Kidney (tissue), 14 donors: Measurements from ENCODE around the gene KLC1. TPM values are rescaled to one million over a fixed set of nuclear protein-coding genes. Genes with fewer than 3 reads are reported as not detected.
A peak's percentile ranks its signal among the peaks of the same experiment; 100 is the strongest.

Source experiments
- DNase-seq, 5 donors: peaks; one replicate each; pipeline ENCODE4 v3.0.0-alpha.2; 2013 to 2020
- FAIRE-seq: peaks from 2 replicates; lab custom pipeline; 2012; peaks lifted over from hg19 to GRCh38; lab: Jason Lieb, UNC
- H3K27ac ChIP-seq, 2 donors: one replicate each; pipeline ENCODE4 v1.7.0; 2013; ENCODE audit warnings: low read depth in 2 of 2, low read length in 2 of 2, inconsistent platforms in 1 of 2
- H3K27me3 ChIP-seq: one replicate; pipeline ENCODE4 v1.7.1; 2013; ENCODE audit warnings: low read length, inconsistent platforms; ENCODE audit not compliant: control insufficient read depth, insufficient read depth
- H3K36me3 ChIP-seq, 3 donors: one replicate each; pipeline versions ENCODE4 v1.7.0 to v1.7.1; 2013; ENCODE audit warnings: low read length in 3 of 3, control low read depth in 1 of 3, inconsistent platforms in 1 of 3; ENCODE audit not compliant: insufficient read depth in 3 of 3, control insufficient read depth in 2 of 3
- H3K4me1 ChIP-seq, 3 donors: one replicate each; pipeline versions ENCODE4 v1.7.0 to v1.7.1; 2013; ENCODE audit warnings: low read length in 3 of 3, inconsistent platforms in 1 of 3, low read depth in 1 of 3; ENCODE audit not compliant: control insufficient read depth in 2 of 3, insufficient read depth in 2 of 3
- H3K4me3 ChIP-seq, 3 donors: one replicate each; pipeline versions ENCODE4 v1.7.0 to v1.8.1; 2013; ENCODE audit warnings: low read length in 3 of 3, control low read depth in 1 of 3, inconsistent platforms in 1 of 3
- H3K9ac ChIP-seq, 3 donors: one replicate each; pipeline versions ENCODE4 v1.7.0 to v1.7.1; 2013; ENCODE audit warnings: low read length in 3 of 3, control low read depth in 1 of 3, inconsistent platforms in 1 of 3
- H3K9me3 ChIP-seq, 3 donors: one replicate each; pipeline versions ENCODE4 v1.7.0 to v1.7.1; 2013; ENCODE audit warnings: low read length in 3 of 3, control low read depth in 1 of 3, inconsistent platforms in 1 of 3; ENCODE audit not compliant: control insufficient read depth in 2 of 3, insufficient read depth in 1 of 3
- intact Hi-C: fragments of 100-400 bp; cut with DNase I; formaldehyde crosslinking; loops from one replicate; pipeline ENCODE4 v1.11.1; 2022
- polyA plus RNA-seq: library from polyadenylated mRNA; stranded (reverse); fragments of 350-450 nt; fragmentation: Illumina TruSeq; extraction: RNeasy Lipid Tissue Mini Kit (QIAGEN cat#74804); gene quantifications from one replicate; pipeline ENCODE4 v1.2.3, GENCODE V29; 2014; ENCODE audit warnings: low read depth, low replicate concordance; ENCODE audit not compliant: insufficient read depth
- total RNA-seq: library from RNA; stranded (reverse); fragmentation: NEBNext Ultra II Directional; extraction: Animal tissue kit (Norgen Biotek cat#: 25700); gene quantifications from one replicate; pipeline ENCODE4 v1.2.1, GENCODE V29; 2021
- TF ChIP-seq, protein P1 (sequence below): IDR thresholded peaks from 3 replicates; pipeline ENCODE4 v1.5.1; 2012; ENCODE audit warnings: mild to moderate bottlenecking, moderate library complexity, borderline replicate concordance; ENCODE audit not compliant: insufficient read depth; ENCODE audit errors: extremely low read depth
- donor health status: control.
- donor health status: control.
- donor health status: control.
- donor health status: control.
- donor health status: control.
- donor health status: DM: yes; HTN: yes; CAD: no.
- donor health status: Normal renal cell carcinoma (clear cell type).

The KLC1 gene
- total and polyA plus RNA-seq, 2 donors from 2014 or later: 49.8 to 152 TPM

DNA sequence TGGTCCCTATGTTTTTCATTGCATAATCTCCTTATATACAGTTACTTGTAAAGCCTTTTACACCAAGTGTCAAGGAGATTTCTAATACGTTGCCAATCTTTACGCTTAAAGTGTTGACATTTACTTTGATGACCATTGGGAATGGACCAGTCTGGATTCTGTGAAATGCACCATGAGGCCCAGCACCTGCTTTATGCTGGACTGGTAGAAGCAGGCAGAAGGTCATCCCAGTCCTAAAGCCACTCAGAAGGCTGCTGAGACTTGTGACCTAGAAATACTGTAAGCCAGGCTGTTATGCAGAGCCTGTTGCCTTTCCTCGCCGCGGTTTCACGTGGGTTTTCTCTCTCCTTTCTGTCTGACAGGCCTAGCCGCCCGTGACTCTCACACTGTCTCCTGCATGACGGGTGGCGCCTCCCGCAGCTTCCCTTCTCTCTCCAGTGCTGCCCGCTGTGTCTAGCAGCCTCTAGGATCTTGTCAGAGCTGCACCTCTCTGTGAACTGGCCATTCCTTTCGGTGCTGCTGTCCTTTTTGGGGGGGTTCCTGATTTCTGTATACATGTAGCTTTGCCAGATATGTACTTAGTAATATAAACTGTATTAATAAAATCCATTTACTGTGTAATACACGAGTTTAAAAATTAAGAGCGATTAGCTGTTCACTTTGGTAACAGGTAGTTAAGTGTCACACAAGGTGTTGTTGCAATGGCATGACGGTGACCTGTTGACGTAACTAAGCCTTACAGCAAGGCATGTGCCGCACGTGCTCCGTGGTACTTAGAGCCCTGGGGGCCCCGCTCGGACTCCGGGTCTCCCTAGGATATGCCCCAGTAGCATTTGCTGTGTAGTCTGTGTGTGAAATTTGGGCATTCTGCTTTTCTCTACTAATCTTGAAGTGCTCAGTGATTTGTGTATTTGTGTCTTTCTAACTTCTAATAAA is 56.5 kb downstream of the KLC1 start:
- DNase-seq (no peak), FAIRE-seq (no peak)
- peaks cover 14 to 50% (median 35%) of the 10 kb centered on the region in 3 donors for H3K36me3 ChIP-seq
- TF ChIP-seq, protein P1, sequence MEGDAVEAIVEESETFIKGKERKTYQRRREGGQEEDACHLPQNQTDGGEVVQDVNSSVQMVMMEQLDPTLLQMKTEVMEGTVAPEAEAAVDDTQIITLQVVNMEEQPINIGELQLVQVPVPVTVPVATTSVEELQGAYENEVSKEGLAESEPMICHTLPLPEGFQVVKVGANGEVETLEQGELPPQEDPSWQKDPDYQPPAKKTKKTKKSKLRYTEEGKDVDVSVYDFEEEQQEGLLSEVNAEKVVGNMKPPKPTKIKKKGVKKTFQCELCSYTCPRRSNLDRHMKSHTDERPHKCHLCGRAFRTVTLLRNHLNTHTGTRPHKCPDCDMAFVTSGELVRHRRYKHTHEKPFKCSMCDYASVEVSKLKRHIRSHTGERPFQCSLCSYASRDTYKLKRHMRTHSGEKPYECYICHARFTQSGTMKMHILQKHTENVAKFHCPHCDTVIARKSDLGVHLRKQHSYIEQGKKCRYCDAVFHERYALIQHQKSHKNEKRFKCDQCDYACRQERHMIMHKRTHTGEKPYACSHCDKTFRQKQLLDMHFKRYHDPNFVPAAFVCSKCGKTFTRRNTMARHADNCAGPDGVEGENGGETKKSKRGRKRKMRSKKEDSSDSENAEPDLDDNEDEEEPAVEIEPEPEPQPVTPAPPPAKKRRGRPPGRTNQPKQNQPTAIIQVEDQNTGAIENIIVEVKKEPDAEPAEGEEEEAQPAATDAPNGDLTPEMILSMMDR: no peak
- H3K9ac ChIP-seq: no peak overlapping the region
- intact Hi-C loops: no loop called here
- H3K27ac ChIP-seq: no peak overlapping the region
- no peaks in the 10 kb centered on the region for H3K9me3 ChIP-seq
- no peaks in the 10 kb centered on the region for H3K27me3 ChIP-seq
- no peaks in the 10 kb centered on the region for H3K4me1 ChIP-seq
- no peak overlapping the region for H3K4me3 ChIP-seq

DNA sequence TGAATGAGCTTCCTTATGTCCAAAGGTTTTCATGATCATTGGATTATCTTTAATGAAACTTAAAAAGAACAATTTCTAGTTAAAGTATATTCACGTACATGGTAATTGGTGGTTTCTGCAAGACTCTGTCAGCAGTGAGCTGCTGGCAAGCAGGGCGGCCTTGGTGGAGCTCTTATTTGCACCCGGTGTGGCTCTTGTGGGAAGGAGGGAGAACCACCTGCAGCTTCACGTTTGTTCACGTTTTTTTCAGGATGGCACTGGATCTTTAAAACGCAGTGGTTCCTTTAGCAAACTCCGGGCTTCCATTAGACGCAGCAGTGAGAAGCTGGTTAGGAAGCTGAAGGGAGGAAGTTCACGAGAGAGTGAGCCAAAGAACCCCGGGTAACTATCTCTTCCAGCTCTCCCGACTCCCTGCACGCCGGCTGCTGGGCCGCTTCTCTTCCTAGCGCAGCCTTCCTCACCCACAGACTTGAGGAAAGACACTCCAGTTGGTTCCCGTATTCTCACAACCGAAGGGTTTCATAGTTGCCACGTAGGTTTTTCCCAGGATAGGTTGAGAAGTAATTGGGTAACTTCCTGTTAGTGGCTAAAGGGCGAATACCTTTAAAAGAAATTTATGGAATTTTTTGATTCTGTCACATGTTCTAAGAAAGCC is 57.9 kb downstream of the KLC1 start:
- H3K36me3 ChIP-seq: peaks cover 11 to 40% (median 29%) of the 10 kb centered on the region in 3 donors
- H3K27ac ChIP-seq: no peak overlapping the region
- intact Hi-C loops: no loop called here
- FAIRE-seq (no peak), DNase-seq (peak in 1 of 5 donors; percentile 65)
- H3K9me3 ChIP-seq: no peaks in the 10 kb centered on the region
- H3K4me3 ChIP-seq: no peak overlapping the region
- H3K9ac ChIP-seq: no peak overlapping the region
- no peaks in the 10 kb centered on the region for H3K27me3 ChIP-seq
- H3K4me1 ChIP-seq: no peaks in the 10 kb centered on the region
- TF ChIP-seq, protein P1: no peak

DNA sequence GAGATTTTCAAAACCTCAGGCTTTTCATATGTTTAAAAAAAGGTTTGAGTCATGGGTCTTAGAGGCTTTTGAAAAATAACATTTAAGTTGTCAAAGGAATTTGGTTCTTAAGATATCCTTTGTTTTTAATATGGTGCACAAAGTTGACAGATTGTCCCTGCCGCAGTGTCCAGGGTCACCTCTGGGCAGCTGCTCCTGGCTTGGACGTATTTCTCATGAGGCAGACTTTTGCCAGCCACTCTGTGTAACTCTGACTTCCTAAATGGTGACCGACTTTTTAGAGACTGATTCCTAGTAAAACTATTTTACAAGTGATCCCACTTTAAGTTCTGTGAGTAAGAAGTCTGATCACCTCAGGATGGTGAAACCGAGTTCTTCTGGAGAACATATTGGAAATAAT is 58.7 kb downstream of the KLC1 start:
- H3K4me3 ChIP-seq: no peak overlapping the region
- no peaks in the 10 kb centered on the region for H3K4me1 ChIP-seq
- H3K36me3 ChIP-seq: peaks cover 11 to 46% (median 29%) of the 10 kb centered on the region in 3 donors
- TF ChIP-seq, protein P1: no peak
- H3K27me3 ChIP-seq: no peaks in the 10 kb centered on the region
- intact Hi-C loops: no loop called here
- DNase-seq (no peak), FAIRE-seq (no peak)
- H3K9ac ChIP-seq: no peak overlapping the region
- H3K9me3 ChIP-seq: no peaks in the 10 kb centered on the region
- H3K27ac ChIP-seq: no peak overlapping the region
